ENCODE measurements around the gene ADCY4.

ADCY4 gene

GRCh38 chr14:24325041-24325530 is 9.8 kb downstream of the ADCY4 start:
- no peak overlapping the region for H3K4me3 ChIP-seq (replicated peaks; ENCODE audit: low read depth, low read length)
- no peak for DNase-seq (ENCODE audit: low read depth)
- no peak for TF ChIP-seq CTCF (IDR thresholded peaks at IDR 0.05; ENCODE audit: low read length, missing control alignments)

- no peak for DNase-seq (ENCODE audit: low read depth)
- no peak for TF ChIP-seq CTCF (IDR thresholded peaks at IDR 0.05; ENCODE audit: low read length, missing control alignments)
- no peak overlapping the region for H3K4me3 ChIP-seq (replicated peaks; ENCODE audit: low read depth, low read length)
These were observed 10.8 kb downstream of the ADCY4 start for GRCh38 chr14:24324024-24324423.

GRCh38 chr14:24323341-24323740 is 11.5 kb downstream of the ADCY4 start:
- DNase-seq (ENCODE audit: low read depth), result no peak
- no peak for TF ChIP-seq CTCF (IDR thresholded peaks at IDR 0.05; ENCODE audit: low read length, missing control alignments)
- H3K4me3 ChIP-seq (replicated peaks; ENCODE audit: low read depth, low read length), result no peak overlapping the region

- H3K4me3 ChIP-seq (replicated peaks; ENCODE audit: low read depth, low read length), result no peak overlapping the region
- no peak for TF ChIP-seq CTCF (IDR thresholded peaks at IDR 0.05; ENCODE audit: low read length, missing control alignments)
- no peak for DNase-seq (ENCODE audit: low read depth)
These were observed 12.2 kb downstream of the ADCY4 start for GRCh38 chr14:24322672-24323071.

GRCh38 chr14:24321212-24321975 is 13.5 kb downstream of the ADCY4 start:
- H3K4me3 ChIP-seq (replicated peaks; ENCODE audit: low read depth, low read length), result no peak overlapping the region

GRCh38 chr14:24317141-24317928 is 17.5 kb downstream of the ADCY4 start:
- no peak overlapping the region for H3K4me3 ChIP-seq (replicated peaks; ENCODE audit: low read depth, low read length)

More at GRCh38 chr14:24321212-24321975, 13.5 kb downstream of the ADCY4 start:
- TF ChIP-seq CTCF (IDR thresholded peaks at IDR 0.05; ENCODE audit: low read length, missing control alignments), result no peak
- no peak for DNase-seq (ENCODE audit: low read depth)

More at GRCh38 chr14:24317141-24317928, 17.5 kb downstream of the ADCY4 start:
- TF ChIP-seq CTCF (IDR thresholded peaks at IDR 0.05; ENCODE audit: low read length, missing control alignments), result no peak
- DNase-seq (ENCODE audit: low read depth), result no peak
